HG03064 (cell line): ENCODE data around the gene HSPA5.
A peak's percentile ranks its signal among the peaks of the same experiment; 100 is the strongest.
"Not testable (repeated sequence)": the region's sequence is repeated elsewhere in the genome, so short reads cannot be mapped to it uniquely, and the experiment has no call there.

Experiments used
- ATAC-seq: cut with Tn5 transposase; IDR thresholded peaks from one replicate; pipeline ENCODE4 v1.9.1; 2021; ENCODE audit warnings: low read depth; ENCODE audit not compliant: unreplicated experiment

Gene HSPA5

GRCh38 chr9:125243792-125244260 is 2.7 kb upstream of the HSPA5 start:
- no peak for ATAC-seq

- peak; percentile 3 for ATAC-seq
Measured at GRCh38 chr9:125241863-125242739, 958 bp upstream of the HSPA5 start.

GRCh38 chr9:125240649-125240999 is 519 bp downstream of the HSPA5 start:
- peak; percentile 17 for ATAC-seq

DNA sequence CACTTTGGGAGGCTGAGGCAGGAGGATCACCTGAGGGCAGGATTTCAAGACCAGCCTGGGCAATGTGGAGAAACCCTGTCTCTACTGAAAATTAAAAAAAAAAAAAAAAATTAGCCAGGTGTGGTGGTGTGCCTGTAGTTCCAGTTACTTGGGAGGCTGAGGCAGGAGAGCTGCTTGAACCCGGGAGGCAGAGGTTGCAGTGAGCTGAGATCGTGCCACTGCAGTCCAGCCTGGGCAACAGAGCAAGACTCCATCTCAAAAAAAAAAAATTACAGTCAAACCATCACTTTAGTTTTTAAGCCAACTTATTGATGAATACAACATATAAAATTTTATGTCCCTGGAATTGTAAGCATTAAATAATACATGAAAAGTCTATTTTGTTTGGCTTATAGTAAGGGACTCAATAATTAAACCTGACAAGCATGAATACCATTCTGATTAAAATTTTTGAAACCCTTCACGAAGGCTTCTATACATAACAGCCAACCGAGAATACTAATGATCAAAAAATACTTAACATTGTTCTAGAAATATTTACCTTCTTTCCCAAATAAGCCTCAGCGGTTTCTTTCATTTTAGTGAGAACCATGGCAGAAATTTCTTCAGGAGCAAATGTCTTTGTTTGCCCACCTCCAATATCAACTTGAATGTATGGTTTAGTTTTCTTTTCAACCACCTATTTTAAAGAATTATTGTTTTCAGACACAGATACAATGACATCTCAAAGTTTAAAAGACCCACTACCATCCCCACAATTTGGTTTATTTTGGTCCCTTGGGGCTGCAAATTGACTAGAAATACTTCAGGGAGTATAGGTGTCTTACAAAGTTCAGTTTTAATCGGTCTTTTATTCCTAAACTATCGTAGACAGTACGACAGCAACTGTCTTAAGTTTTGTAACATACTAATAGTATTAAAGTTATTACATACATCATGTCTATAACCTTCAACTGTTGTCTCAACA is 1.2 kb downstream of the HSPA5 start:
- ATAC-seq: no peak

DNA sequence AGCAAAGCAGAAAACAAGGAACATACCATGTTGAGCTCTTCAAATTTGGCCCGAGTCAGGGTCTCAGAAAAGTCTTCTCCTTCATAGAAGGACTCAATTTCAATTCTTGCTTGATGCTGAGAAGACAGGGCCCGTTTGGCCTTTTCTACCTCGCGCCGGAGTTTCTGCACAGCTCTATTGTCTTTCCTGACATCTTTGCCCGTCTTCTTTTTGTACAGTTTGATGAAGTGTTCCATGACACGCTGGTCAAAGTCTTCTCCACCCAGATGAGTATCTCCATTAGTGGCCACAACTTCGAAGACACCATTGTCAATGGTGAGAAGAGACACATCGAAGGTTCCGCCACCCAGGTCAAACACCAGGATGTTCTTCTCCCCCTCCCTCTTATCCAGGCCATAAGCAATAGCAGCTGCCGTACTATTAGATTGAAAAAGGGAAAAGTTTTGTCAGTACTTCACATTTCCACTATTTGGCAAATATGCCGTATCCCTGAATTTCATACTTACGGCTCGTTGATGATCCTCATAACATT is 2.2 kb downstream of the HSPA5 start:
- no peak for ATAC-seq

GRCh38 chr9:125238127-125238914 is 2.8 kb downstream of the HSPA5 start:
- ATAC-seq: no peak

DNA sequence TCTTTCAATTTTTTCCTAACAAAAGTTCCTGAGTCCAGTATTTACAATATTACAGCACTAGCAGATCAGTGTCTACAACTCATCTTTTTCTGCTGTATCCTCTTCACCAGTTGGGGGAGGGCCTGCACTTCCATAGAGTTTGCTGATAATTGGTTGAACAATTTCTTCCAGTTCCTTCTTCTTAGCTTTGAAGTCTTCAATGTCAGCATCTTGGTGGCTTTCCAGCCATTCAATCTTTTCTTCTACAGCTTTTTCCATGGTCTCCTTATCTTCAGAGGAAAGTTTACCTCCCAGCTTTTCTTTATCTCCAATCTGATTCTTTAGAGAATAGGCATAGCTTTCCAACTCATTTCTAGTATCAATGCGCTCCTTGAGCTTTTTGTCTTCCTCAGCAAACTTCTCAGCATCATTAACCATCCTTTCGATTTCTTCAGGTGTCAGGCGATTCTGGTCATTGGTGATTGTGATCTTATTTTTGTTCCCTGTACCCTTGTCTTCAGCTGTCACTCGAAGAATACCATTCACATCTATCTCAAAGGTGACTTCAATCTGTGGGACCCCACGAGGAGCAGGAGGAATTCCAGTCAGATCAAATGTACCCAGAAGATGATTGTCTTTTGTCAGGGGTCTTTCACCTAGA is 4.5 kb downstream of the HSPA5 start:
- not testable (repeated sequence) for ATAC-seq

DNA sequence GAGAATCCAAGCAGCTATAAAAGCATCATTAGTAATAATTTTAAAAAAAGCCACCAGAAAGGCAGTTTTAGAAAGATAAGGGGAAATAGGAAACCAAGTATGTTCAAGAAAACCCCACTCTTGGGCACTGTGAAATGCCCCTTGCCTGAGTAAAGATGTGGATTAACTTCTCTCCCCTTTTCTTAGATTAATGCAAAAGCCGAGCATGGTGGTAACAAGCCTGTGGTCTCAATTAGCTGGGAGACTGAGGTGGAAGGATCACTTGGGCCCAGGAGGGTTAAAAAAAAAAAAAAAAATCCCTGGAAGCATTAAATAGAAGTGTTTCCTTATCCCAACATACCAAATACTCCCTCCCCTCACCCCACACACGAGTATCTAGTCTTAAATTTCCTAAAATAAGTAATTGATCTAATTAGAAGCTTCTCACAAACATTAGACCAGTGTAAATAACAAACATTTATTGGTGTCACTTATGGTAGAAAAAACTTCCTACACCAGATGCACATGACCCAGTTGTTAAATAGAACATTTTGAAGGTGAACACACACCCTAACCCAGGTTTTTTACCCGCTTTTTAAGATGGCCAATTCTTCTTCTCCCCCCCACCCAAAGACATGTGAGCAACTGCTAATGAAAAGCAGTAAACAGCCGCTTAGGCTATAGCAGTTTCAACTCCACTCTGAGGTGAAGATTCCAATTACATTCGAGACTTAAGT is 5.2 kb downstream of the HSPA5 start:
- ATAC-seq: no peak

DNA sequence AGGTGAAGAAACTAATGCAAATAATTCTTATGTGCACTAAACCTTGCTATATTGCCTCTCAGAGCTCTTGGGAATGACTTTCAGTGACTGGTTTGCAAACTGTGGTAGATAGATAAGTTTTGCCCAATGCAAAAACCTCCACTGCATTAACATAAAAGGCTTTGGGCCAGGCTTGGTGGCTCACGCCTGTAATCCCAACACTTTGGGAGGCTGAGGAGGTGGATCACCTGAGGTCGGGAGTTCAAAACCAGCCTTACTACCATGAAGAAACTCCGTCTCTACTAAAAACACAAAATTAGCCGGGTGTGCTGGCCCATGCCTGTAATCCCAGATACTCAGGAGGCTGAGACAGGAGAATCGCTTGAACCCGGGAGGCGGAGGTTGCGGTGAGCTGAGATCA is 7.0 kb downstream of the HSPA5 start:
- not testable (repeated sequence) for ATAC-seq

GRCh38 chr9:125233678-125234077 is 7.5 kb downstream of the HSPA5 start:
- ATAC-seq: no peak

DNA sequence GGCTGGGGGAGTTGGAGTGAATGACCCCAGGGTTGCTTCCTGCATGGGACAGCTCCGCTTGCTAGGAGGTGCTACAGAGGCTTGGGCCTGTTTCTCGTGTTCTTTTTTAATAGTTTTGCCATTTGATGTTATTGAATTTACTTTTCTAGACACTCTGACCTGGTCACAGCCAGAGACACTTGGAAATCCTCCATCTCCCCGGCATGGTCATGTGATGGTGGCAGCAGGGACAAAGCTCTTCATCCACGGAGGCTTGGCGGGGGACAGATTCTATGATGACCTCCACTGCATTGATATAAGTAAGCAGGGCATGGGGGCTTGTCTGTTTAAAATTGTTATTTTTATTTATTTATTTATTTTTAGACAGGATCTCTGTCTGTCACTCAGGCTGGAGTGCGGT is 13.4 kb downstream of the HSPA5 start:
- no peak for ATAC-seq

GRCh38 chr9:125224858-125225257 is 16.3 kb downstream of the HSPA5 start:
- ATAC-seq: not testable (repeated sequence)

- no peak for ATAC-seq
Measured at GRCh38 chr9:125218621-125219020, 22.5 kb downstream of the HSPA5 start.

DNA sequence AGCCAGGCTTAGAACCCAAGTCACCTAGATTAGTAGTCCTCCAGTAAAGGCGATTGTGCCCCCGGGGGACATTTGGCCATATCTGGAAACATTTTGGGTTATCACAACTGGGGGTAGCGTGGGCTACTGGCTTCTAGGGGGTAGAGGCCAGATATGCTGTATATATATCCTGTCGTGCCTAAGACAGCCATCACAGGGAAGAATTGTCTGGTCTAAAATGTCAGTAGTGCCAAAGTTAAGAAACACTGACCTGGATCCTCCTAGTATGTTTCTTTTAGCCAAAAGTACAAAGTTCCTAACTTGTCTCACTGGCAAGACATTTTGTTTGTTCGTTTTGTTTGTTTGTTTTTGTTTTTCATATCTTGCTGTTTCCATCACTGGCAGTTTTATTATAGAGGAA is 27.0 kb downstream of the HSPA5 start:
- ATAC-seq: no peak

GRCh38 chr9:125204477-125204876 is 36.7 kb downstream of the HSPA5 start:
- ATAC-seq: no peak

GRCh38 chr9:125202846-125203618 is 38.1 kb downstream of the HSPA5 start:
- ATAC-seq: no peak

- ATAC-seq: peak; percentile 96
Measured at GRCh38 chr9:125200216-125201047, 40.7 kb downstream of the HSPA5 start, which contains the start of gene RABEPK. Gene RABEPK (plus strand): TSS chr9:125200542. CDS start chr9:125203014, 2,472 bp downstream.
